Nephron progenitor cell (in vitro differentiated cells): Measurements from ENCODE around the gene AHCTF1.
A peak's percentile ranks its signal among the peaks of the same experiment; 100 is the strongest.

Source experiments
- DNase-seq: peaks from one replicate; pipeline ENCODE4 v3.0.0; 2021
- H3K27ac Mint-ChIP-seq: 2 replicates; pipeline ENCODE4 v1.8.0; 2021; ENCODE audit warnings: mild to moderate bottlenecking, moderate library complexity, mixed read lengths
- H3K27me3 Mint-ChIP-seq: 2 replicates; pipeline ENCODE4 v1.8.0; 2021; ENCODE audit warnings: mild to moderate bottlenecking, low read depth, mixed read lengths; ENCODE audit not compliant: poor library complexity
- H3K36me3 Mint-ChIP-seq: 2 replicates; pipeline ENCODE4 v1.8.0; 2021; ENCODE audit warnings: low read depth, mixed read lengths
- H3K4me1 Mint-ChIP-seq: 2 replicates; pipeline ENCODE4 v1.8.0; 2021; ENCODE audit warnings: mixed read lengths
- H3K4me3 Mint-ChIP-seq: 2 replicates; pipeline ENCODE4 v1.8.0; 2021; ENCODE audit warnings: mild to moderate bottlenecking, moderate library complexity, mixed read lengths
- H3K9me3 Mint-ChIP-seq: 2 replicates; pipeline ENCODE4 v1.8.0; 2021; ENCODE audit warnings: mild to moderate bottlenecking, moderate library complexity, mixed read lengths
- TF ChIP-seq, protein P1 (sequence below): fragments of 200-600 bp; sonication (generic); IDR thresholded peaks from 2 replicates; pipeline ENCODE4 v1.5.0; 2021; ENCODE audit warnings: antibody characterized with exemption

Gene AHCTF1

DNA sequence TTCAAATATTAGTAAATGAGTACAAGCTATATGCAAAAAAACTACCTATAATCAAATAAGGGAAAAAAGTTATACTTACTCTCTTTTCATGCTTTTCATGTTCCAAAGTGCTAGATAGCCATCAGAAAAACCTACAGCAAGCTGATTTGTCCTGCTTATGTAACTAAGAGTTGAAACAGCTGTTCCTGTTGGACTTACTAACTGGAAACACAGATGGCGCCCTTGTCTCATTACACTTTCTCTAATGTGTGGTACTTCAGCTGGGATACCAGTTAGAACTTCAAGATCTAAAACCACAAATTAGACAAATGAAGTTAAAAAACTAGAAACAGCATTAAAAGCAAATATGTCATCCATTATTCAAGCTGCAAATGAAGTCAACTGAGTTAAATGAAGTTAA, 24.3 kb downstream of the AHCTF1 start:
- Mint-ChIP-seq H3K4me1 (no peaks in the 10 kb centered on the region), H3K4me3 (no peak overlapping the region), H3K27me3 (no peaks in the 10 kb centered on the region), H3K36me3 (peaks cover 77% of the 10 kb centered on the region), H3K9me3 (no peaks in the 10 kb centered on the region), H3K27ac (no peak overlapping the region)
- TF ChIP-seq, protein P1, sequence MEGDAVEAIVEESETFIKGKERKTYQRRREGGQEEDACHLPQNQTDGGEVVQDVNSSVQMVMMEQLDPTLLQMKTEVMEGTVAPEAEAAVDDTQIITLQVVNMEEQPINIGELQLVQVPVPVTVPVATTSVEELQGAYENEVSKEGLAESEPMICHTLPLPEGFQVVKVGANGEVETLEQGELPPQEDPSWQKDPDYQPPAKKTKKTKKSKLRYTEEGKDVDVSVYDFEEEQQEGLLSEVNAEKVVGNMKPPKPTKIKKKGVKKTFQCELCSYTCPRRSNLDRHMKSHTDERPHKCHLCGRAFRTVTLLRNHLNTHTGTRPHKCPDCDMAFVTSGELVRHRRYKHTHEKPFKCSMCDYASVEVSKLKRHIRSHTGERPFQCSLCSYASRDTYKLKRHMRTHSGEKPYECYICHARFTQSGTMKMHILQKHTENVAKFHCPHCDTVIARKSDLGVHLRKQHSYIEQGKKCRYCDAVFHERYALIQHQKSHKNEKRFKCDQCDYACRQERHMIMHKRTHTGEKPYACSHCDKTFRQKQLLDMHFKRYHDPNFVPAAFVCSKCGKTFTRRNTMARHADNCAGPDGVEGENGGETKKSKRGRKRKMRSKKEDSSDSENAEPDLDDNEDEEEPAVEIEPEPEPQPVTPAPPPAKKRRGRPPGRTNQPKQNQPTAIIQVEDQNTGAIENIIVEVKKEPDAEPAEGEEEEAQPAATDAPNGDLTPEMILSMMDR = peak; percentile 31
- DNase-seq = no peak

DNA sequence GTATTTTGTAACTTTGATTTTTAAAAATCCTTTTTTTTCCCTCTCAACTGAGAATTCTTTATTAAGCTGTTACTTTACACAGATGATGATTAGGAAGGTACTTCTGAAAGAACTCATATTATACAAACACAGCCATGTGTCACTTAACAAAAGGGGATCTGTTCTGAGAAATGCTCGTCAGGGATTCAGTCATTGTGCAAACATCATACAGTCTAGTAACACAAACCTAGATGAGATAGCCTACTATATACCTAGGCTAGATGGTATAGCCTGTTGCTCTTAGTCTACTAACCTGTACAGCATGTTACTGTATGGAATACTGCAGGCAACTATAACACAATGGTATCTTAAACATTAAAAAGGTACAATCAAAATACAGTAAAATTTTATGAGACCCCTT, 24.9 kb downstream of the AHCTF1 start:
- Mint-ChIP-seq H3K27ac (no peak overlapping the region), H3K27me3 (no peaks in the 10 kb centered on the region), H3K9me3 (no peaks in the 10 kb centered on the region), H3K4me1 (no peaks in the 10 kb centered on the region), H3K36me3 (peaks cover 77% of the 10 kb centered on the region), H3K4me3 (no peak overlapping the region)
- no peak for DNase-seq
- TF ChIP-seq, protein P1 = no peak

DNA sequence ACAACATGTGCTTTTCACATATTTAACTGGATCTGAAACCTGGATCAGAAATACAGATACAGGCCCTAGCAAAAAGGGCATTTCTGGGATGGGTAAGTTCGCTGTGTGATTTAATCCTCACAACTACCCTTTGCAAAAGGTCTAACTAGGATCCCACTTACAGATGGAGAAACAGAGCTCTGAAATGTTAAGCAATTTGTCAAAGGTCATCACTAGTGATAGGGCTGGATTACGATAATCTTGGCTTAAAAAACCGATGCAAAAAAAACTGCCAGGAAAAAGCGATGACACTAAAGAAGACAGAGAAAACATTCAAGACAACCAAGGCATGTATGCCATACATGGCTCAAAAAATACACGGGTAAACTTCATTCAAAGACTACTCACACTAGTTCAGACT, 29.9 kb downstream of the AHCTF1 start:
- H3K36me3 Mint-ChIP-seq = peaks cover 84% of the 10 kb centered on the region
- no peak overlapping the region for H3K27ac Mint-ChIP-seq
- no peak overlapping the region for H3K4me3 Mint-ChIP-seq
- no peaks in the 10 kb centered on the region for H3K4me1 Mint-ChIP-seq
- DNase-seq = no peak
- TF ChIP-seq, protein P1 = no peak
- no peaks in the 10 kb centered on the region for H3K27me3 Mint-ChIP-seq
- no peaks in the 10 kb centered on the region for H3K9me3 Mint-ChIP-seq

DNA sequence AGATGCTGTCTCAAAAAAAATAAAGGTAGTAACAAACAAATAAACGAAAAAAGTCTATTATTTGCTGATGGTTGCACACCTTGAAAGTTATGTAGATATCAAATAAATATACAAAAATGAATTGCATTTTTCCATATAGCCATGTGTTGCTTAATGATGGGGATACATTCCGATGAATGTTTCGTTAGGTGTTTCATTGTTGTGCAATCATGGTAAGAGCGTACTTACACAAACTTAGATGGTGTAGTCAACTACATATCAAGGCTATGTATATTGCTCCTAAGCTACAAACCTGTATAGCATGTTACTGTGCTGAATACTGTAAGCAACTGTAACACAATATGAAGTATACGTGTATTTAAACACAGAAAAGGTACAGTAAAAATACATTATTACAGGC, 34.4 kb downstream of the AHCTF1 start:
- Mint-ChIP-seq H3K27ac (no peak overlapping the region), H3K4me1 (no peaks in the 10 kb centered on the region), H3K4me3 (no peak overlapping the region), H3K36me3 (peaks cover 84% of the 10 kb centered on the region), H3K9me3 (no peaks in the 10 kb centered on the region), H3K27me3 (no peaks in the 10 kb centered on the region)
- TF ChIP-seq, protein P1 = no peak
- DNase-seq = no peak

DNA sequence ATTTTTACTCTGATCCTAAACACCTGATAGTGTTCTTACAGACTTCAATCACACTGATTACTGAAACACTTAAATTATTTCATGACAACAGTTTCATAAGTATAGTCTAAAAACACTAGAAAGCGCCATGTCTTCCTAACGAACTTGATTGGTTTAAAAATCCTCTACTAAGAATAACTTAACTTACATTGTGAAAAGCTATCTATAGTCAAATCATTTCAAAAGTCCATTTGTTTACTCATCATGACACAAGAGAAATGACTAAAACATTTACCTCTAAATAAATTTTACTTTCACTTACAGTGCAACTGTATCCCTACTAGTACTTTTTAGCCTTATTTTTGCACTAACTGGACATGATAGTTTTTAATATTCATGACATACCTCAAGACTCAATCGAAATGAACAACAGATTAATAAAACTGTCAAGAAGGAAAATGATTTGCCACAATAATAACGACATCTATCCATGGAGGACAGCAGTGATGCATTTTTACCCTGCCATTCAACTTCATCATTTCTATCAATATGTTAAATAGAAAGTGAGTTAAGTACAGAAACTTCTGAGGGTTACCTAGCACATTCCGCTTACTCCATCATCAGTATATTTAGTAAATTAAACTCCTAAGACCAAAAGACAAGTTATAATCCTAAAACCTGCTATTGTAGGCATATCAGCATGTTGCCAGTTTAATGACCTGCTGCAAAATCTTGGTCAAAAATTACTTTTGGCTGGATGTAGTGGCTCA, 38.4 kb downstream of the AHCTF1 start:
- DNase-seq = no peak
- Mint-ChIP-seq H3K27ac (no peak overlapping the region), H3K27me3 (no peaks in the 10 kb centered on the region)

More for the DNA sequence above, 38.4 kb downstream of the AHCTF1 start:
- no peak overlapping the region for H3K4me3 Mint-ChIP-seq
- H3K36me3 Mint-ChIP-seq = peaks cover 81% of the 10 kb centered on the region
- TF ChIP-seq, protein P1 = no peak
- H3K4me1 Mint-ChIP-seq = no peaks in the 10 kb centered on the region
- no peaks in the 10 kb centered on the region for H3K9me3 Mint-ChIP-seq
